Mammary epithelial cell (primary cell): ENCODE data around the gene SYT7.

Experiments used
- EZH2 ChIP-seq: IDR thresholded peaks from 2 replicates; pipeline ENCODE4 v1.6.1; 2012; ENCODE audit warnings: low read length, inconsistent platforms, borderline replicate concordance
- TF ChIP-seq, protein P1 (sequence below), 2 donors: IDR thresholded peaks in 1 of 2; conservative IDR thresholded peaks in 1 of 2; 2 replicates each; pipeline ENCODE4 v1.5.1; 2011 to 2012; ENCODE audit warnings: inconsistent platforms in 2 of 2, low read length in 2 of 2, mild to moderate bottlenecking in 2 of 2, control low read depth in 1 of 2, low read depth in 1 of 2; ENCODE audit not compliant: insufficient read depth in 1 of 2; ENCODE audit errors: extremely low read depth in 1 of 2

DNA sequence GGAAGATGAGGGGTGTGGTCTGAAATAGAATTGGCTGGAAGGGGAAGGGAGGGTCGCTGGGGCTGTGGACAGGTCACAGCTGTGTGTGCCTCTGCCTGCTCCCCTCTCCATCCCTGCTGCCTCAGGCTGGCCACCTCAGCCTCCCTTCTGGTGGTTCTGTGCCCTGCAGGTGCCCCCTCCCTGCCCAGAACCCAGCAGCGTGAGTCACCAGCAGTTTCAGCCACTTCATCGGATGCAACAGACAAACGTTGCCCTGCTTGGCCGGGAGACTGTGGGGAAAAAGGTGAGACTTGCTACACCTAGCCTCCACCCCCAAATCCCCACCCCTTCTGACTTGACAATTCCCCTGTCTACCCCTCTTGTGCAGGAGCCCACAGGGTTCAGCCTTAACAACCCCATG, 94.1 kb downstream of the SYT7 start:
- TF ChIP-seq, protein P1, sequence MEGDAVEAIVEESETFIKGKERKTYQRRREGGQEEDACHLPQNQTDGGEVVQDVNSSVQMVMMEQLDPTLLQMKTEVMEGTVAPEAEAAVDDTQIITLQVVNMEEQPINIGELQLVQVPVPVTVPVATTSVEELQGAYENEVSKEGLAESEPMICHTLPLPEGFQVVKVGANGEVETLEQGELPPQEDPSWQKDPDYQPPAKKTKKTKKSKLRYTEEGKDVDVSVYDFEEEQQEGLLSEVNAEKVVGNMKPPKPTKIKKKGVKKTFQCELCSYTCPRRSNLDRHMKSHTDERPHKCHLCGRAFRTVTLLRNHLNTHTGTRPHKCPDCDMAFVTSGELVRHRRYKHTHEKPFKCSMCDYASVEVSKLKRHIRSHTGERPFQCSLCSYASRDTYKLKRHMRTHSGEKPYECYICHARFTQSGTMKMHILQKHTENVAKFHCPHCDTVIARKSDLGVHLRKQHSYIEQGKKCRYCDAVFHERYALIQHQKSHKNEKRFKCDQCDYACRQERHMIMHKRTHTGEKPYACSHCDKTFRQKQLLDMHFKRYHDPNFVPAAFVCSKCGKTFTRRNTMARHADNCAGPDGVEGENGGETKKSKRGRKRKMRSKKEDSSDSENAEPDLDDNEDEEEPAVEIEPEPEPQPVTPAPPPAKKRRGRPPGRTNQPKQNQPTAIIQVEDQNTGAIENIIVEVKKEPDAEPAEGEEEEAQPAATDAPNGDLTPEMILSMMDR (conservative IDR thresholded peaks at IDR 0.05 in 1 of 2, IDR thresholded peaks at IDR 0.05 in 1 of 2; ENCODE audit: extremely low read depth in 1 of 2, insufficient read depth in 1 of 2, low read depth in 1 of 2, low read length in 2 of 2) = no peak
- TF ChIP-seq EZH2 = no peak
